SK-N-SH (cell line): ENCODE results near the gene PXK. TPM values are rescaled to one million over a fixed set of nuclear protein-coding genes. Genes with fewer than 3 reads are reported as not detected.

Source experiments
- CTCF ChIA-PET: fragments of 300-600, 350-600 bp; formaldehyde crosslinking; extraction: SDS; loops from one replicate; lab custom pipeline; 2021; lab: Yijun Ruan, JAX
- POLR2A ChIA-PET: fragments of 350-600 bp; sonication (Branson Sonifier 250); formaldehyde crosslinking; extraction: SDS; loops from one replicate; lab custom pipeline; 2020; ENCODE audit warnings: antibody characterized with exemption, inconsistent platforms; lab: Yijun Ruan, JAX
- DNase-seq: peaks from one replicate; pipeline ENCODE4 v3.0.0; 2012
- H2AFZ ChIP-seq: fragments of 200-600 bp; sonication (generic); 2 replicates; pipeline ENCODE4 v1.8.1; 2016; ENCODE audit warnings: antibody characterized with exemption, mild to moderate bottlenecking, low read depth
- H3F3A ChIP-seq: fragments of 200-600 bp; sonication (generic); replicated peaks from 2 replicates; pipeline ENCODE3; 2016; ENCODE audit warnings: antibody characterized with exemption, mild to moderate bottlenecking; ENCODE audit not compliant: insufficient read depth
- H3K27ac ChIP-seq, 2 experiments: fragments of 200-500 bp in 1 of 2; fragments of 200-600 bp in 1 of 2; sonication (Bioruptor generic) in 1 of 2; sonication (generic), shearing (Covaris generic) in 1 of 2; 2 replicates each; pipeline versions ENCODE4 v1.5.1 to v1.6.1; 2014 to 2016; ENCODE audit warnings: low read depth in 2 of 2, inconsistent platforms in 1 of 2, low read length in 1 of 2, mild to moderate bottlenecking in 1 of 2, mixed read lengths in 1 of 2
- H3K27me3 ChIP-seq: fragments of 200-600 bp; sonication (generic), shearing (Covaris generic); 2 replicates; pipeline ENCODE4 v1.6.1; 2016; ENCODE audit warnings: mixed run types; ENCODE audit not compliant: insufficient read depth
- H3K36me3 ChIP-seq, 2 experiments: fragments of 200-500 bp in 1 of 2; fragments of 200-600 bp in 1 of 2; sonication (Bioruptor generic) in 1 of 2; sonication (generic) in 1 of 2; replicated peaks in 1 of 2; 2 replicates each; pipeline versions ENCODE3 to v1.5.1; 2014 to 2016; ENCODE audit warnings: low read length in 1 of 2, mild to moderate bottlenecking in 1 of 2; ENCODE audit not compliant: insufficient read depth in 2 of 2, control insufficient read depth in 1 of 2
- H3K4me1 ChIP-seq, 2 experiments: fragments of 200-500 bp in 1 of 2; fragments of 200-600 bp in 1 of 2; sonication (Bioruptor generic) in 1 of 2; sonication (generic), shearing (Covaris generic) in 1 of 2; 2 replicates each; pipeline versions ENCODE4 v1.5.1 to v1.6.1; 2014 to 2016; ENCODE audit warnings: low read depth in 1 of 2, low read length in 1 of 2, mixed run types in 1 of 2; ENCODE audit not compliant: insufficient read depth in 2 of 2, control insufficient read depth in 1 of 2
- H3K4me2 ChIP-seq: fragments of 200-600 bp; sonication (generic), shearing (Covaris generic); 2 replicates; pipeline ENCODE4 v1.6.1; 2017; ENCODE audit warnings: mixed run types
- H3K4me3 ChIP-seq, 2 experiments: fragments of 200-500 bp in 1 of 2; fragments of 200-600 bp in 1 of 2; sonication (Bioruptor generic) in 1 of 2; sonication (generic), shearing (Covaris generic) in 1 of 2; 2 replicates each; pipeline versions ENCODE4 v1.5.1 to v1.8.1; 2014 to 2016; ENCODE audit warnings: low read depth in 2 of 2, inconsistent platforms in 1 of 2, low read length in 1 of 2, mild to moderate bottlenecking in 1 of 2, mixed read lengths in 1 of 2, moderate library complexity in 1 of 2
- H3K79me2 ChIP-seq: fragments of 200-600 bp; sonication (generic); 2 replicates; pipeline ENCODE4 v1.8.1; 2017; ENCODE audit warnings: mild to moderate bottlenecking; ENCODE audit not compliant: insufficient read depth
- H3K9ac ChIP-seq: fragments of 200-600 bp; sonication (generic); 2 replicates; pipeline ENCODE4 v1.6.1; 2017; ENCODE audit warnings: mixed run types
- H3K9me2 ChIP-seq: fragments of 200-600 bp; sonication (generic); 2 replicates; pipeline ENCODE4 v1.6.1; 2017; ENCODE audit warnings: mixed run types
- H3K9me3 ChIP-seq: fragments of 200-600 bp; sonication (generic); 2 replicates; pipeline ENCODE4 v1.6.1; 2017; ENCODE audit warnings: mixed run types, mild to moderate bottlenecking, moderate library complexity
- H4K20me1 ChIP-seq: fragments of 200-600 bp; sonication (generic); 2 replicates; pipeline ENCODE4 v1.6.1; 2017; ENCODE audit warnings: mild to moderate bottlenecking, mixed run types; ENCODE audit not compliant: insufficient read depth
- CHD2 ChIP-seq: fragments of 150-350 bp; IDR thresholded peaks from 2 replicates; pipeline ENCODE4 v1.6.1; 2018; ENCODE audit warnings: low read length; ENCODE audit not compliant: partially characterized antibody
- CTCF ChIP-seq: fragments of 200-600 bp; sonication (generic); IDR thresholded peaks from 2 replicates; pipeline ENCODE4 v1.6.1; 2017; ENCODE audit warnings: antibody characterized with exemption, mild to moderate bottlenecking, moderate library complexity
- EZH2phosphoT487 ChIP-seq: fragments of 200-600 bp; sonication (generic); IDR thresholded peaks from 2 replicates; pipeline ENCODE4 v1.6.1; 2017; ENCODE audit warnings: low read depth, mixed run types, mild to moderate bottlenecking, antibody characterized with exemption, moderate library complexity, borderline replicate concordance
- FOXJ3 ChIP-seq: sonication (generic); formaldehyde crosslinking; IDR thresholded peaks from 2 replicates; pipeline ENCODE4 v1.5.1; 2020; ENCODE audit warnings: mild to moderate bottlenecking, missing genetic modification reagents
- GABPA ChIP-seq: IDR thresholded peaks from 2 replicates; pipeline ENCODE4 v1.4.0; 2012; ENCODE audit warnings: low read depth, mild to moderate bottlenecking
- IRF3 ChIP-seq: fragments of 150-350 bp; IDR thresholded peaks from 2 replicates; pipeline ENCODE4 v1.6.1; 2016; ENCODE audit warnings: mild to moderate bottlenecking, low read depth, low read length
- JUND ChIP-seq: IDR thresholded peaks from 2 replicates; pipeline ENCODE4 v1.4.0; 2012
- MAX ChIP-seq: IDR thresholded peaks from 2 replicates; pipeline ENCODE4 v1.4.0; 2012; ENCODE audit warnings: low read depth
- PBX3 ChIP-seq: IDR thresholded peaks from 2 replicates; pipeline ENCODE4; 2012
- RCOR1 ChIP-seq: fragments of 150-350 bp; IDR thresholded peaks from 2 replicates; pipeline ENCODE4 v1.6.1; 2017; ENCODE audit warnings: antibody characterized with exemption, low read length
- REST ChIP-seq: IDR thresholded peaks from 2 replicates; pipeline ENCODE4 v1.6.1; 2012; ENCODE audit warnings: mild to moderate bottlenecking, low read depth, low read length, moderate library complexity
- RFX5 ChIP-seq: IDR thresholded peaks from 2 replicates; pipeline ENCODE4 v1.6.1; 2012; ENCODE audit warnings: mild to moderate bottlenecking, improper control_type of control experiment, low read length
- RXRA ChIP-seq: IDR thresholded peaks from 2 replicates; pipeline ENCODE4 v1.4.0; 2012; ENCODE audit warnings: low read depth, mild to moderate bottlenecking, borderline replicate concordance
- SIN3A ChIP-seq: IDR thresholded peaks from 2 replicates; pipeline ENCODE4 v1.6.1; 2012; ENCODE audit warnings: low read depth, mild to moderate bottlenecking, low read length, moderate library complexity, borderline replicate concordance
- TAF1 ChIP-seq: IDR thresholded peaks from 2 replicates; pipeline ENCODE4 v1.6.1; 2012; ENCODE audit warnings: low read depth, mild to moderate bottlenecking, low read length, moderate library complexity, borderline replicate concordance
- WGBS: methylation state at CpG from one replicate; pipeline ENCODE4 v1.1.6; 2017; ENCODE audit warnings: low lambda C conversion rate; 5-methylcytosine and 5-hydroxymethylcytosine counted together
- polyA plus RNA-seq, 3 experiments: library from polyadenylated mRNA; depleted of rRNA; stranded (reverse); fragments of >200 nt; gene quantifications; 2 replicates each; pipeline ENCODE4 v1.2.3, GENCODE V29; 2012

Gene PXK
- polyA plus RNA-seq, 1 of the 3 experiments (the other 2 are of a cell fraction) = 8.4 TPM

- TF ChIP-seq CTCF (no peak), CHD2 (no peak), IRF3 (no peak), EZH2phosphoT487 (no peak), RFX5 (no peak)
Measured at GRCh38 chr3:58394339-58394738, 61.6 kb downstream of the PXK start (continued).

- Histone ChIP-seq H3F3A (no peaks in the 10 kb centered on the region), H3K9me3 (no peaks in the 10 kb centered on the region), H3K36me3 (peaks cover 9 to 40% of the 10 kb centered on the region in 2 experiments), H3K27ac (no peak overlapping the region), H2AFZ (no peak overlapping the region), H3K9me2 (no peaks in the 10 kb centered on the region), H3K4me3 (no peak overlapping the region), H3K27me3 (no peaks in the 10 kb centered on the region), H3K9ac (no peak overlapping the region), H4K20me1 (no peaks in the 10 kb centered on the region), H3K4me1 (no peaks in the 10 kb centered on the region), H3K79me2 (no peaks in the 10 kb centered on the region), H3K4me2 (no peak overlapping the region)
- 89% methylated on average over 9 of the region's 9 CpGs for WGBS
- CTCF ChIA-PET = interaction anchor here (0.8 kb wide), 1 partner anchor 171 kb away, joined by 3 read pairs; no protein-coding TSS in a partner anchor
- DNase-seq = no peak
- no peak for TF ChIP-seq JUND
- no peak for TF ChIP-seq SIN3A
- no peak for TF ChIP-seq EZH2phosphoT487
- no peak for TF ChIP-seq PBX3
- no peak for TF ChIP-seq REST
- TF ChIP-seq RCOR1 = no peak
- TF ChIP-seq FOXJ3 (CRISPR knock-in tag) = no peak
- TF ChIP-seq GABPA = no peak
- no peak for TF ChIP-seq RXRA
- no peak for TF ChIP-seq TAF1
- TF ChIP-seq MAX = no peak
- no peak for TF ChIP-seq RFX5
- POLR2A ChIA-PET = no interaction called here
Measured at GRCh38 chr3:58398669-58399333, 66.1 kb downstream of the PXK start.
